EH (cell line): ENCODE measurements around the gene UBAC2.
"Not testable (repeated sequence)": the region's sequence is repeated elsewhere in the genome, so short reads cannot be mapped to it uniquely, and the experiment has no call there.

ENCODE experiments used
- DNase-seq: peaks from one replicate; pipeline ENCODE4 v3.0.0-alpha.2; 2015; ENCODE audit warnings: low read depth

Gene UBAC2

GRCh38 chr13:99393791-99394735 is 193.4 kb downstream of the UBAC2 start:
- no peak for DNase-seq

- DNase-seq = no peak
Observed at GRCh38 chr13:99395436-99395835, 194.8 kb downstream of the UBAC2 start.

GRCh38 chr13:99396446-99396845 is 195.8 kb downstream of the UBAC2 start:
- DNase-seq = no peak

GRCh38 chr13:99398071-99398470 is 197.4 kb downstream of the UBAC2 start:
- DNase-seq = no peak

- no peak for DNase-seq
Observed at GRCh38 chr13:99398916-99399622, 198.4 kb downstream of the UBAC2 start.

- no peak for DNase-seq
Observed at GRCh38 chr13:99399623-99399974, 198.9 kb downstream of the UBAC2 start.

GRCh38 chr13:99403458-99403971 is 202.9 kb downstream of the UBAC2 start:
- no peak for DNase-seq

GRCh38 chr13:99404005-99404755 is 203.5 kb downstream of the UBAC2 start:
- no peak for DNase-seq

- DNase-seq = no peak
Observed at GRCh38 chr13:99405966-99406365, 205.3 kb downstream of the UBAC2 start.

- DNase-seq = peak; percentile 9
Observed at GRCh38 chr13:99406799-99407201, 206.1 kb downstream of the UBAC2 start.

GRCh38 chr13:99407906-99408702 is 207.4 kb downstream of the UBAC2 start:
- DNase-seq = no peak

- no peak for DNase-seq
Observed at GRCh38 chr13:99408703-99409000, 208.0 kb downstream of the UBAC2 start.

GRCh38 chr13:99409461-99410083 is 208.9 kb downstream of the UBAC2 start:
- DNase-seq = not testable (repeated sequence)

GRCh38 chr13:99410646-99411475 is 210.2 kb downstream of the UBAC2 start:
- DNase-seq = not testable (repeated sequence)

- no peak for DNase-seq
Observed at GRCh38 chr13:99412856-99413255, 212.2 kb downstream of the UBAC2 start.

GRCh38 chr13:99414048-99414995 is 213.7 kb downstream of the UBAC2 start:
- no peak for DNase-seq

GRCh38 chr13:99415014-99415650 is 214.5 kb downstream of the UBAC2 start:
- no peak for DNase-seq

GRCh38 chr13:99415851-99416331 is 215.2 kb downstream of the UBAC2 start:
- DNase-seq = no peak
